Jurkat, Clone E6-1 (cell line): Measurements from ENCODE around the gene EPPIN. TPM values are rescaled to one million over a fixed set of nuclear protein-coding genes. Genes with fewer than 3 reads are reported as not detected.
"Not testable (repeated sequence)": the region's sequence is repeated elsewhere in the genome, so short reads cannot be mapped to it uniquely, and the experiment has no call there.

Source experiments
- DNase-seq: peaks from one replicate; pipeline ENCODE4 v3.0.0-alpha.2; 2011; ENCODE audit warnings: low read depth, low spot score
- H3K4me3 ChIP-seq: 2 replicates; pipeline ENCODE4 v1.5.1; 2011; ENCODE audit warnings: mild to moderate bottlenecking, low read length, control low read depth, moderate library complexity
- polyA plus RNA-seq: library from polyadenylated mRNA; unstranded; fragments of >200 nt; gene quantifications from one replicate; pipeline ENCODE4 v1.2.1, GENCODE V29; 2012; ENCODE audit warnings: missing spikeins; ENCODE audit not compliant: insufficient read length, insufficient read depth

The EPPIN gene
- polyA plus RNA-seq: not detected

DNA sequence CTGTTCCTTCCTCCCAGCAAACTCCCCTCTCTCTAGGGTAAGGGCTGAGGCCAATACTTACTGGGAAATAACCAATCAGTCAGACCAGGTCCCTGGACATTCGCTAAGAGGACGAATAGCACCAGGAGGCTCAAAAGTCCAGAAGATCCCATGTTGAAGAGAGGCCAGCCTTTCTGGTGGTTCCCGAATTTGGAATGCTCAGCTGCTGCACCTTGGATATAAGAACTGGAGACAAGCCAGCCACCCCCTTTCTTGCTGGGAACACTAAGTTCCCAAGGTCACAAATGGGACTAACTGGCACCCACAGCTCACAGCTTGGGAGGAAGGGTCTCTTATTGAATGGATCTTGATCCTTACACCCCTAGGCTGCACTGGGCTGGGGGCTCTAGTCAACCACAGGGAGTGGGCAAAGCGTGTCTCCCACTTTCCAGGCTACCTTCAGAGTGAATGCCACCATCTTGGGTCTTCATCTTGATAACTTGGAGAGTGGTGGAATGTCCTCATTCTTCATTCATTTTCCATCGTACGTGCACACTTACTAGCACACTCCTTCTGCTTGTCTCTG is at the start of gene EPPIN:
EPPIN (minus strand) TSS at position 196 of the 565 bp plus-strand sequence; CDS start at position 152, 44 bp downstream.
- no peak for DNase-seq
- no peak within 1 kb of the TSS for H3K4me3 ChIP-seq

DNA sequence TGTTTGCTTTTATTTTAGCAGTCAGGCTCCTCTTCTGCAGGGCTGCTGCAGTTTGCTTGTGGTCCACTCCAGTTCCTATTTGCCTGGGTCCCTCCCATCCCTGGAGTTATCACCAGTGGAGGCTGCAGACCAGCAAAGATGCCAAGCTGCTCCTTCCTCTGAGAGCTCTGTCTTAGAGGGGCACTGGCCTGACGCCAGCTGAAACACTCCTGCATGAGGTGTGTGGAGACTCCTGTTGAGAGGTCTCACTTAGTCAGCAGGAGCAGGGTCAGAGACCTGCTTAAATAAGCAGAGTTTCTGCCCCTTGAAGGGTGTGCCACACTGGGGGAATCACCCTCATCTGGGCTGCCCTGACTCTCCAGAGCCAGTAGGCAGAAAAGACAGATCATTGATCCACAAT is 48.0 kb upstream of the EPPIN start:
- no peak for DNase-seq
- H3K4me3 ChIP-seq: no peak overlapping the region

DNA sequence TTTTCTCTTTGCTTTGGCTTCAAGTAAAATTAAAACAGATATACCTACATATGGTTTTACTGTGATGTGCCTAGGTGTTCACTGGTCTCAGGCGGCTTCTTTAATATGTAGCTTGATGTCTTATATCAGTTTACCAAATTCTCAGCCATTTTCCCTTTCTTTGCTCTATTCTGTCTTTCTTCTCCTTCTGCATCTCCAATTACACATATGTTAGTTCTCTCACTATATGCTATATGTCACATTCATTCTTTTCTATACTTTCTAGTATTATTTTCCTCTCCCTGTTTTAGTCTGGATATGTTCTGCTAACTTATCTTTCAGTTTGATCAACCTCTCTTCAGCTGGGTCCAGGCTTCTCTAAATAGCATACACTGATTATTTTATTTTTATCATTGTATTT is 46.3 kb upstream of the EPPIN start:
- no peak for DNase-seq
- H3K4me3 ChIP-seq: no peak overlapping the region

DNA sequence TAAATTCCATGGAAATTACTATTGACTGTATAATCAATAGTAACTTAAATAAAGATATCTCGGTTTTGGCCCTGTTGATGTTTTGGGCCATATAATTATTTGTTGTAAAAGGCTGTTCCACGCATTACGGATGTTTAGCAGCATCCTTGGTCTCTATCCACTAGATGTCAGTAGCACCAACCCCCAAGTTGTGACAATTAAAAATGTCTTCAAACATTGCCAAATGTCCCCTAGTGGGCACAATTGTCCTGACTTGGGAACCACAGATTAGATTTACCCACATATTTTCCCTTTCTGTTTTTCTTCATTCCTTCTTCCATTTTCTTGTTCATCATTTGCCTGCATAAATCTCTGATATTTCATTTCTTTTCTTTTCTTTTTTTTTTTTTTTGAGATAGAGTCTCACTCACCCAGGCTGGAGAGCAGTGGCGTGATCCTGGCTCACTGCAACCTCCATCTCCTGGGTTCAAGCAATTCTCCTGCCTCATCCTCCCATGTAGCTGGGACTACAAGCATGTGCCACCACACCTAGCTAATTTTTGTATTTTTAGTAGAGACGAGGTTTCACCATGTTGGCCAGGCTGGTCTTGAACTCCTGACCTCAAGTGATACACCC is 45.5 kb upstream of the EPPIN start:
- no peak overlapping the region for H3K4me3 ChIP-seq
- peak; percentile 75 for DNase-seq

DNA sequence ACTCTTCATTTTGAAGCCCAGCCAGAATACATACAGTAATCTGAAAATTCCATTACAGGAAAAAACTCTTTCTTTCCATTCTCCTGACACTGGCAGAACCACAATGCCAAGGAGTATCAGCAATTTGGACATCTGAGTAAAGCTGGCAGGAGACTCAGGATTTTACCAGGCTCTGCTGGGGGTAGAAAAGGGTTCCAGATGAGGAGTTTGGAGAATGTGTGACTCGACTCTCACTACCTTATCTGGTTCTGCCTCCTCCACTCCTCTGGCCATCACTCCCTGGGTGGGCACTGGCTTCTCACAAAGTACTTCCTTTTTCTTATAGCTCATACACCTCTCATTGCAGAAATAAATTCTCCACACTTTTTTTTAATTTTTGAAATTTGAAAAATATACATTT is 42.5 kb upstream of the EPPIN start:
- DNase-seq: no peak
- no peak overlapping the region for H3K4me3 ChIP-seq

DNA sequence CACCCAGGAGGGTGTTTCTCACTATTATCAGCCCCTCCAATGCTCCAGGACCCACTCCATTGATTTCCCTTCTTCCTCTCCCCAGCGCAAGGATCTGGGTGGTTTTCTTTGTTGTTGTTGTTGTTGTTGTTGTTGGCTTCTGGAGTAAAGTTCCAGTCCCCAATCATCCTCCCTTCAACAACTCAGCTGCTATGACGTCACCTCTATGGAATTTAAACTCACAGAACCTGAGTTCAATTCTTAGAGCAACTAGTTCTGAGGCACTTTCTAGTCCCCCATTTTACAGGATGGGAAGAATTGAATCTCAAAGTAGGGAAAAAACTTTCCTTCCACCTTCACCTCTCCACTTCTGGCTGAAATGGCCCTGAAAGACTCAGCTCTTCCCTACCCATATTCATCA is 41.6 kb upstream of the EPPIN start:
- H3K4me3 ChIP-seq: no peak overlapping the region
- DNase-seq: no peak

DNA sequence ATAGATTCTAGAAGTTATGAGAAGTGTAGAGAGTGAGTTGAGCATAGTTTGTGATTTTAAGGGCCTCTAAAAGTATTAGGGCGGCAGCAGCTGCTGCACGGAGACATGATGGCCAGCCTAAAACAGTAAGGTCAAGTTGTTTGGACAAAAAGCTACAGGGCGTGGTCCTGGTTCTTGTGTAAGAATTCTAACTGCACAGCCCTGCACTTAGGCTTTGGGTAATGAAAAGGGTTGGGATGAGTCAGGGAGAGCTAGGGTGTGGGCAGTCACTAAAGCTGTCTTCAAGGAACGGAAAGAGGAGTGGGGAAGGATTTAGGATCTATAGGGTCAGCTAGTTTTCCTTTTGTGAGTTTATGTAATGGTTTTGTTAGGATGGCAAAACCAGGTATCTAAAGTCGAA is 38.8 kb upstream of the EPPIN start:
- DNase-seq, H3K4me3 ChIP-seq: not testable (repeated sequence)

DNA sequence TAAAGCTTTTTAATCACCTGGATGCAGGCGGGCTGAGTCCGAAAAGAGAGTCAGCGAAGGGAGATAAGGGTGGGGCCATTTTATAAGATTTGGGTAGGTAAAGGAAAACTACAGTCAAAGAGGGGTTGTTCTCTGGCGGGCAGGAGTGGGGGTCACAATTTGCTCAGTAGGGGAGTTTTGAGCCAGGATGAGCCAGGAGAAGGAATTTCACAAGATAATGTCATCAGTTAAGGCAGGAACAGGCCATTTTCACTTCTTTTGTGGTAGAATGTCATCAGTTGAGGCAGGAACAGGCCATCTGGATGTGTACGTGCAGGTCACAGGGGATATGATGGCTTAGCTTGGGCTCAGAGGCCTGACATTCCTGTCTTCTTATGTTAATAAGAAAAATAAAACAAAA is 37.1 kb upstream of the EPPIN start:
- not testable (repeated sequence) for H3K4me3 ChIP-seq, DNase-seq

DNA sequence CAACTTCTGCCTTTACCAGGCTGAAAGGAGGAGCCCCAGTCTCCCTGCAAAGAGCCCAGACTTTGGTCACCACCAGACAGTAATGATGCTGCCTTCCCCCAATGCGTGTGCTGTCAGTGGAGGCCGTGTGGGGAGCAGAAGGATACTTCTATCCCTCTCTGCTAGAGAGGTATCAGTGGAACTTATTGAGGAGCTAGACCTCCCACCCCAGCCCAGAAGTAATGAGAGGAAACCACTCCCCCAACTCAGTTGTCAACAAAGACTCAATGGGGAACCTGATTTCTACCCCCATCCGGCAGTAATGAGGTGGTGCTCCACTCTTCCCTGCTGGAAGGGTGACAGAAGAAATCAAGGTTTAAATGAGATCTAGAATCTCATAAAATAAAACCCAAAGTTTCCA is 36.3 kb upstream of the EPPIN start:
- no peak overlapping the region for H3K4me3 ChIP-seq
- no peak for DNase-seq

DNA sequence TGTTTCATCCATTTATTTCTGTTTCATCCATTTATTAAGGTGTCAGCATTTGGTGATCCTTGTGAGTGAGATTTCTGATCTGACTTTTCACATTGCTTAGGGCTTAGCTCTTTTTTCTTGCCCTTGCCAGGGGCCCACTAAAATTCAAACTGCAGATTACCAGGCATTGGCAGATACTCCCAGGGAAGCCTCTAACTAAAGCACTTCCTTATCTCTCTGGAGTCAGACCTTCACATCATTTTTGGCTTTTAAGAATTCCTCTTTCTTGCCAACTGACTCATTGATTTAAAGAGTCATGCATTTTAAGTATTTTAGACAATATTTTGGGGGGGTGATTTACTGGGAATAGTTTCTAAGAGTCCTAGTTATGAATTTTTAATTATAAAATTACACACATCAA is 34.5 kb upstream of the EPPIN start:
- DNase-seq: no peak
- no peak overlapping the region for H3K4me3 ChIP-seq

DNA sequence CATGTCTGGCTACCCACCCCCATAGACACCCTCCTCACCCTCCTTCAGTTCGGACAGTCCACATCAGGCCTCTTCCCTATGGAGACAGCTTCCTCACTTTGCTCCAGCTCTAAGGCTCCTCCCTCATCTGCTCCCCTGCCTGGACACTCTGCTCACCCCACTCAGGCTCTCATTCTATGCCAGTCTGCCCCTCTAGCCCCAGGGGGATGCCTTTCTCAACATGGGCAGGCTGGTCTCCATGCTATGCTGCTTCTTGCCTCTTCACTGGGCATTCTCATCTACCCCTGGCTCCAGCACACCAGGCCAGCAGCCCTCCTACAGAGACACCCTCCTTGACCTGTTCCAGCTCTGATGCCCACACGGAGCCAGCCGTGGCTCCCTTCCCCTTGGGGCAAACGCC is 32.0 kb upstream of the EPPIN start, which contains the start of gene WFDC8:
WFDC8 (minus strand) TSS at position 101 of the 400 bp plus-strand sequence; CDS start at position 64, 37 bp downstream.
- H3K4me3 ChIP-seq: no peak within 1 kb of the TSS
- no peak for DNase-seq

DNA sequence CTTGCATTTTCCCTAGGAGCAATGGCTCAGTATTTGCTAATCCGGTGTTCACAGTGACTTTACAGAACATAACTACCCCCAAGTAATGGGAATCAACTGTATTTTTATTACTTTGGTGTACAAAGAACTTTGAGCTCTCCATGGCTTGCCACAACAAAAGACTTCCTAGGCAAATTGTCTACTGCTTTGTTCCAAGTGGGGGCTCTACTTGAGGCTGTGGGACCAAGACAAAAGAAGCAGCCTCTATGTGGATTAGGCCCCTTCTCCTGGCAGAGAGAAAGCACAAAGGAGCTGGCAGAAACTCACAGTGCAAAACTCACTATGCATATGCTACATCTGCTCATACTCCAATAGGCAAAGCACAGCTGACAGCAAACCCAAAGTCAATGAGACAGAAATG is 31.0 kb upstream of the EPPIN start:
- DNase-seq: no peak

DNA sequence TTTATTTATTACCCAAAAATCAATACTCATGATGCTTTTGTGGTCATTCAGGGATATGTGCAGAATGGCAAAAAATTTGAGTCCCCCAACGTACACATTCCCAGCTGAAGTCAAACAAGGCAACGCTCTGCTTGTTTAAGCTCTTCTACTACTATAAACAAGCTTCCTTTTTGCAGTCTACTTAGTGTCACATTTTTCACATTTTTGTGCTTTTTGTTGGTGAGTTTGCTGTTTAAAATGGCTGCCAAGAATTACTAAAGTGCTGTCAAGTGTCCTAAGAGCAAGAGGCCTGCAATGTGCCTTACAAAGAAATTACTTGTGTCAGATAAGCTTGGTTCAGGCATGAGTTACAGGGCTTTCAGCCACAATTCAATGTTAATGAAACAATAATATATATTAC is 29.8 kb upstream of the EPPIN start:
- no peak for DNase-seq
- no peak overlapping the region for H3K4me3 ChIP-seq

More for the DNA sequence above, 31.0 kb upstream of the EPPIN start:
- H3K4me3 ChIP-seq: no peak overlapping the region

DNA sequence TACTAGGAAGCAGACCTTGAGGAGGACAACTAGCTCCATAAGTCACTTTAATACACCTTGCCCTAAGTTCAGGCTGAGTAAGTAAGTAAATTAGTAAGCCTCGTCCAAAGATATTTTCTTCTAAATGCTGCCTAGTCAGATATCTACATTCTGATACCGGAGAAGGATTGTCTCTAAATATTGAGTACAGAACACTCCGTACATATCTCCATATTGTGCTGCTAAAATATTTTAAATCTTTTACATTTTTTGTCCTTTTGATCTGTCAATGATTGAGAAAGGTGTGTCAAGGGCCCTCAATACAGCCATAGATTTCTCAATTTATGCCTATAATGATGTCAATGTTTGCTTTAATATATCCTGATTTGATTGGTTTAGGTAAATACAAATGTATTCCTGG is 28.7 kb upstream of the EPPIN start:
- H3K4me3 ChIP-seq: no peak overlapping the region
- DNase-seq: no peak

DNA sequence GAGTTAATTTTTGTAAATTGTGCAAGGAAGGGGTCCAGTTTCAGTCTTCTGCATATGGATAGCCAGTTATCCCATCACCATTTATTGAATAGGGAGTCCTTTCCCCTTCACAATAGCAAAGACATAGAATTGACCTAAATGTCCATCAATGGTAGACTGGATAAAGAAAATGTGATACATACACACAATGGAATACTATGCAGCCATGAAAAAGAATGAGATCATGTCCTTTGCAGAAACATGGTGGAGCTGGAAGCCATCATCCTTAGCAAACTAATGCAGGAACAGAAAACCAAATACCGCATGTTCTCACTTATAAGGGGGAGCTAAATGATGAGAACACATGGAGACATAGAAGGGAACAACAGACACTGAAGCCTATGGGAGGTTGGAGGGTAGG is 22.4 kb upstream of the EPPIN start:
- H3K4me3 ChIP-seq, DNase-seq: not testable (repeated sequence)

DNA sequence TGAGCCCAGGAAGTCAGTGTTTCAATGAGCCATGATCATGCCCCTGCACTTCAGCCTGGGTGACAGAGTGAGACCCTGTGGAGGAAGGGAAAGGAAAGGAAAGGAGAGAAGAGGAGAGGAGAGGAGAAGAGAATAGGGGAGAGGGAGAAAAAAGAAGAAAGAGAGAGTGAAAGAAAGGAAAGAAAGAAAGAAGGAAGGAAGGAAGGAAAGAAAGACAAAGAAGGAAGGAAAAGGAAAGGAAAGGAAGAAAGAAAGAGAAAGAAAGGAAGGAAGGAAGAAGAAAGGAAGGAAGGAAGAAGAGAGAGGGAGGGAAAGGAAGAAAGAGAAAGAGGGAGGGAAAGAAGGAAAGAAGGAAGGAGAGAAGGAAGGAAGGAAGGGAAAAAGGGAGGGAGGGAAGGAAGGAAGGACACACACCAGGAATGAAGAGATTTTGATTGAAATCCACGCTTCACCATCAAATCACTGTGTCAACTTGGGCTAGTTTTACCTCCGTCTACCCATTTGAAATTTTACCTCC is 17.6 kb upstream of the EPPIN start:
- no peak overlapping the region for H3K4me3 ChIP-seq
- no peak for DNase-seq

DNA sequence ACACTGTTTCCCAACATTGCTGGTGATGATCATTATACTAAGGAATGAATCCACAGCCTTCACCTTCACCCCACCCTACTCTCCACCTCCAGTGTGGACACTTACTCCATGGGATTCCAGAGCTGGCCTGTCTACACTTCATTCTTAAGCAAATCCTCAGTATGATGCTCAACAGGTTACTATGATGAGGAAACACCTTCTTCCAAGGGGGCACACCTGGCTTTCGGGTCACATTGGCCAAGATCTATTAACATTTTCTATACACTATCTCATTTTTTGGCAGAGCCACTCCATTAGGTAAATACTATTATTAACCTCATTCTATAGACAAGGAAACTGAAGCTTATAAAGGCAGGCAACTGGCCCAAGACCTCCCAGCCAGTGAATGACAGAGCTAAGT is 8.0 kb upstream of the EPPIN start:
- no peak overlapping the region for H3K4me3 ChIP-seq
- DNase-seq: no peak

DNA sequence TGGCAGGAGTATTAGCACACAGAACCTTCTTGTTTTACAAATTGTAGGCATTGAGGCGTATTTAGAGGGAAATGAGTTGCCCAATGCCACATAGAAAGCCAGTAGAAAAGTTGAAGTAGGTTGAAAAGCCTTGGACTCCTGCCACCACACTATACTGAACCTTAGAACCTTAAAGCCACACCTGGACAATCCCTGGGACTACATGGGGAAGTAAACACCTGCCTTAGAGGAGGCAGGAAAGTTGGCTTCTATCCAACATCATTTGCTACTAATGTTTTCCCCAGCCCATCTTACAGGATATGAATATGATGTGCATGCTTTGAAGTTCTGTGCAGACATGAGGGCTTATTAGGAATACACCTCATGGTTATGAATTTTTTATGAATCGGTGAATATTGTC is 5.3 kb upstream of the EPPIN start:
- DNase-seq: no peak
- H3K4me3 ChIP-seq: no peak overlapping the region

DNA sequence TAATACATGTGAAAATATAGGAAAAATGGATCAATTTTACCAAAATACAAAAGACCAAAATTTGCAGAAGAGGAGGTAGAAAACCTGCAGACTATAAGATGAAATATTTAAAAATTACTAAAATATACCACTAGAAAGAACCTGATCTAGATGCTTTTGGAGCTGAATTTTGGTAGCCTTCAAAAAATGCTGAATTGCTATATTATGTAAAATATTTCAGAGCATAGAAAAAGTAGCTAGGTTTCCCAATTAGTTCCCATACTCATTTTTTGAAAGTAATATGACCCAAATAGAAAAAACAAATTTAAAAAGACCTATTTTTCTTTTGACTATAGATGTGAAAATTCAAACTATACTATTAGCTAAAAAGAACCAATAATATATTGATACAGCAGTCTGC is 3.6 kb upstream of the EPPIN start:
- DNase-seq: no peak
- no peak overlapping the region for H3K4me3 ChIP-seq

DNA sequence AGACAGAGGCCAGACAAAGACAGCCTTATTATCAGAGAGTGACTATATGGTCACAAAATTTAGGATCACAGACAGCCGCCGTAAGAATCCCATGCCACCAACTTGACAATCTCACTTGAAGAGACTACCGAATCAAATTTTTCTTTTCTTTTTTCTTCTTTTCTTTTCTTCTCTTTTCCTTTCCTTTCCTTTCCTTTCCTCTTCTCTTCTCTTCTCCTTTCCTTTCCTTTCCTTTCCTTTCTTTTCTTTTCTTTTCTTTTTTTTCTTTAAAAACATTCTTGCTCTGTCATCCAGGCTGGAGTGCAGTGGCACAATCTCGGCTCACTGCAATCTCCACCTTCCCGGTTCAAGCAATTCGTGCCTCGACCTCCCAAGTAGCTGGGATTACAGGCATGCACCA is 1.2 kb upstream of the EPPIN start:
- no peak for DNase-seq
- no peak overlapping the region for H3K4me3 ChIP-seq
